HG03135 (cell line): ENCODE measurements around the gene NAP1L5.
A peak's percentile ranks its signal among the peaks of the same experiment; 100 is the strongest.

ENCODE experiments used
- ATAC-seq: cut with Tn5 transposase; IDR thresholded peaks from one replicate; pipeline ENCODE4 v1.9.1; 2021; ENCODE audit warnings: mild to moderate bottlenecking, moderate library complexity; ENCODE audit not compliant: unreplicated experiment

Gene NAP1L5

GRCh38 chr4:88661739-88662138 is 35.9 kb downstream of the NAP1L5 start:
- ATAC-seq: no peak

- no peak for ATAC-seq
Observed at GRCh38 chr4:88660446-88661294, 37.0 kb downstream of the NAP1L5 start.

- no peak for ATAC-seq
Observed at GRCh38 chr4:88659890-88660208, 37.8 kb downstream of the NAP1L5 start.

- peak; percentile 93 for ATAC-seq
Observed at GRCh38 chr4:88659055-88659889, 38.4 kb downstream of the NAP1L5 start.

- no peak for ATAC-seq
Observed at GRCh38 chr4:88655226-88655625, 42.4 kb downstream of the NAP1L5 start.

- no peak for ATAC-seq
Observed at GRCh38 chr4:88653371-88653946, 44.2 kb downstream of the NAP1L5 start.

GRCh38 chr4:88649716-88650115 is 47.9 kb downstream of the NAP1L5 start:
- ATAC-seq: no peak

- no peak for ATAC-seq
Observed at GRCh38 chr4:88646528-88647280, 50.9 kb downstream of the NAP1L5 start.

- no peak for ATAC-seq
Observed at GRCh38 chr4:88645994-88646393, 51.6 kb downstream of the NAP1L5 start.
